SK-N-SH (cell line): Measurements from ENCODE around the gene DEFB108B. TPM values are rescaled to one million over a fixed set of nuclear protein-coding genes. Genes with fewer than 3 reads are reported as not detected.
"Not testable (repeated sequence)": the region's sequence is repeated elsewhere in the genome, so short reads cannot be mapped to it uniquely, and the experiment has no call there.

ENCODE experiments used
- CTCF ChIA-PET: fragments of 300-600, 350-600 bp; formaldehyde crosslinking; extraction: SDS; loops from one replicate; lab custom pipeline; 2021; lab: Yijun Ruan, JAX
- POLR2A ChIA-PET: fragments of 350-600 bp; sonication (Branson Sonifier 250); formaldehyde crosslinking; extraction: SDS; loops from one replicate; lab custom pipeline; 2020; ENCODE audit warnings: antibody characterized with exemption, inconsistent platforms; lab: Yijun Ruan, JAX
- DNase-seq: peaks from one replicate; pipeline ENCODE4 v3.0.0; 2012
- H2AFZ ChIP-seq: fragments of 200-600 bp; sonication (generic); 2 replicates; pipeline ENCODE4 v1.8.1; 2016; ENCODE audit warnings: antibody characterized with exemption, mild to moderate bottlenecking, low read depth
- H3F3A ChIP-seq: fragments of 200-600 bp; sonication (generic); replicated peaks from 2 replicates; pipeline ENCODE3; 2016; ENCODE audit warnings: antibody characterized with exemption, mild to moderate bottlenecking; ENCODE audit not compliant: insufficient read depth
- H3K27ac ChIP-seq, 2 experiments: fragments of 200-500 bp in 1 of 2; fragments of 200-600 bp in 1 of 2; sonication (Bioruptor generic) in 1 of 2; sonication (generic), shearing (Covaris generic) in 1 of 2; 2 replicates each; pipeline versions ENCODE4 v1.5.1 to v1.6.1; 2014 to 2016; ENCODE audit warnings: low read depth in 2 of 2, inconsistent platforms in 1 of 2, low read length in 1 of 2, mild to moderate bottlenecking in 1 of 2, mixed read lengths in 1 of 2
- H3K27me3 ChIP-seq: fragments of 200-600 bp; sonication (generic), shearing (Covaris generic); 2 replicates; pipeline ENCODE4 v1.6.1; 2016; ENCODE audit warnings: mixed run types; ENCODE audit not compliant: insufficient read depth
- H3K36me3 ChIP-seq, 2 experiments: fragments of 200-500 bp in 1 of 2; fragments of 200-600 bp in 1 of 2; sonication (Bioruptor generic) in 1 of 2; sonication (generic) in 1 of 2; replicated peaks in 1 of 2; 2 replicates each; pipeline versions ENCODE3 to v1.5.1; 2014 to 2016; ENCODE audit warnings: low read length in 1 of 2, mild to moderate bottlenecking in 1 of 2; ENCODE audit not compliant: insufficient read depth in 2 of 2, control insufficient read depth in 1 of 2
- H3K4me1 ChIP-seq, 2 experiments: fragments of 200-500 bp in 1 of 2; fragments of 200-600 bp in 1 of 2; sonication (Bioruptor generic) in 1 of 2; sonication (generic), shearing (Covaris generic) in 1 of 2; 2 replicates each; pipeline versions ENCODE4 v1.5.1 to v1.6.1; 2014 to 2016; ENCODE audit warnings: low read depth in 1 of 2, low read length in 1 of 2, mixed run types in 1 of 2; ENCODE audit not compliant: insufficient read depth in 2 of 2, control insufficient read depth in 1 of 2
- H3K4me2 ChIP-seq: fragments of 200-600 bp; sonication (generic), shearing (Covaris generic); 2 replicates; pipeline ENCODE4 v1.6.1; 2017; ENCODE audit warnings: mixed run types
- H3K4me3 ChIP-seq, 2 experiments: fragments of 200-500 bp in 1 of 2; fragments of 200-600 bp in 1 of 2; sonication (Bioruptor generic) in 1 of 2; sonication (generic), shearing (Covaris generic) in 1 of 2; 2 replicates each; pipeline versions ENCODE4 v1.5.1 to v1.8.1; 2014 to 2016; ENCODE audit warnings: low read depth in 2 of 2, inconsistent platforms in 1 of 2, low read length in 1 of 2, mild to moderate bottlenecking in 1 of 2, mixed read lengths in 1 of 2, moderate library complexity in 1 of 2
- H3K79me2 ChIP-seq: fragments of 200-600 bp; sonication (generic); 2 replicates; pipeline ENCODE4 v1.8.1; 2017; ENCODE audit warnings: mild to moderate bottlenecking; ENCODE audit not compliant: insufficient read depth
- H3K9ac ChIP-seq: fragments of 200-600 bp; sonication (generic); 2 replicates; pipeline ENCODE4 v1.6.1; 2017; ENCODE audit warnings: mixed run types
- H3K9me2 ChIP-seq: fragments of 200-600 bp; sonication (generic); 2 replicates; pipeline ENCODE4 v1.6.1; 2017; ENCODE audit warnings: mixed run types
- H3K9me3 ChIP-seq: fragments of 200-600 bp; sonication (generic); 2 replicates; pipeline ENCODE4 v1.6.1; 2017; ENCODE audit warnings: mixed run types, mild to moderate bottlenecking, moderate library complexity
- H4K20me1 ChIP-seq: fragments of 200-600 bp; sonication (generic); 2 replicates; pipeline ENCODE4 v1.6.1; 2017; ENCODE audit warnings: mild to moderate bottlenecking, mixed run types; ENCODE audit not compliant: insufficient read depth
- RXRA ChIP-seq: IDR thresholded peaks from 2 replicates; pipeline ENCODE4 v1.4.0; 2012; ENCODE audit warnings: low read depth, mild to moderate bottlenecking, borderline replicate concordance
- TAF1 ChIP-seq: IDR thresholded peaks from 2 replicates; pipeline ENCODE4 v1.6.1; 2012; ENCODE audit warnings: low read depth, mild to moderate bottlenecking, low read length, moderate library complexity, borderline replicate concordance
- TCF12 ChIP-seq: IDR thresholded peaks from 2 replicates; pipeline ENCODE4 v1.4.0; 2012
- WGBS: methylation state at CpG from one replicate; pipeline ENCODE4 v1.1.6; 2017; ENCODE audit warnings: low lambda C conversion rate; 5-methylcytosine and 5-hydroxymethylcytosine counted together
- polyA plus RNA-seq, 3 experiments: library from polyadenylated mRNA; depleted of rRNA; stranded (reverse); fragments of >200 nt; gene quantifications; 2 replicates each; pipeline ENCODE4 v1.2.3, GENCODE V29; 2012
- TF ChIP-seq, protein P1 (sequence below): IDR thresholded peaks from 2 replicates; pipeline ENCODE4 v1.4.0; 2012; ENCODE audit warnings: low read depth, borderline replicate concordance

The DEFB108B gene
- polyA plus RNA-seq, 1 of the 3 experiments (the other 2 are of a cell fraction): not detected

DNA sequence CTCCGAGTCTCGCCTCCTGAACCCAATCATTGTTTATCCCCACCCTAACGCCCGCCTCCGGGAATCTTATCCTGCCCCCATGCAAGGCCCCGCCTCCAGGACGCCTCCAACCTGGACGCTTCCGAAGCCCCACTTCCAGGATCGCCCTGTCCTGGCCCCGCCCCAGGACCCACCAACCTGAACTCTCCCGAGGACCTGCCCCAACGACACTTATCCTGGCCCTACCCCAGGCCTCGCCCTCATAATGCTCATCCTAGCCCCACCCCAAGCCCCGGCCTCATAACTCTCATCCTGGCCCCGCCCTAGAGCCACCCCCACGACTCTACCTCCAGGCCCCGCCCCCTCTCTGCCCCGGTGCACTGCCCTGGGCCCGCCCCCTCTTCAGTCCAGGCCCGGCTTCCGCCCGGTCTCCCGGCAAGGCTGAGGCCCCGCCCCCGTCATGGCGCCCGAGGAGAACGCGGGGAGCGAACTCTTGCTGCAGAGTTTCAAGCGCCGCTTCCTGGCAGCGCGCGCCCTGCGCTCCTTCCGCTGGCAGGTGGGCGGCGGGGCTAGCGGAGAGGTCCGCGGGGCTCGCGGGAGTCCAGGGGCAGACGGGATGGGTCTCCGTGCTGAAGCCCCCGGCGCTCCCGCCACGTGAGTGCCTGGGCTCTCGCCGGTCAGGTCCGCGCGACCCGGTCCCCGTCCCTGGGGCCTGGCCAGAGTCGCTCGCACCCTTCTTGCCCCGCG lies 45.7 kb upstream of the DEFB108B start:
- 0 out of 2 replicates have a peak, but pooled peaks have one; percentile 25 for TF ChIP-seq TAF1
- TF ChIP-seq, protein P1, sequence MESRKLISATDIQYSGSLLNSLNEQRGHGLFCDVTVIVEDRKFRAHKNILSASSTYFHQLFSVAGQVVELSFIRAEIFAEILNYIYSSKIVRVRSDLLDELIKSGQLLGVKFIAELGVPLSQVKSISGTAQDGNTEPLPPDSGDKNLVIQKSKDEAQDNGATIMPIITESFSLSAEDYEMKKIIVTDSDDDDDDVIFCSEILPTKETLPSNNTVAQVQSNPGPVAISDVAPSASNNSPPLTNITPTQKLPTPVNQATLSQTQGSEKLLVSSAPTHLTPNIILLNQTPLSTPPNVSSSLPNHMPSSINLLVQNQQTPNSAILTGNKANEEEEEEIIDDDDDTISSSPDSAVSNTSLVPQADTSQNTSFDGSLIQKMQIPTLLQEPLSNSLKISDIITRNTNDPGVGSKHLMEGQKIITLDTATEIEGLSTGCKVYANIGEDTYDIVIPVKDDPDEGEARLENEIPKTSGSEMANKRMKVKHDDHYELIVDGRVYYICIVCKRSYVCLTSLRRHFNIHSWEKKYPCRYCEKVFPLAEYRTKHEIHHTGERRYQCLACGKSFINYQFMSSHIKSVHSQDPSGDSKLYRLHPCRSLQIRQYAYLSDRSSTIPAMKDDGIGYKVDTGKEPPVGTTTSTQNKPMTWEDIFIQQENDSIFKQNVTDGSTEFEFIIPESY: no peak
- TF ChIP-seq TCF12: no peak
- no peak for TF ChIP-seq RXRA
- TF ChIP-seq, all 33 proteins: peak for 1
- H3K36me3 ChIP-seq: no peaks in the 10 kb centered on the region
- no peak overlapping the region for H2AFZ ChIP-seq
- H3K9ac ChIP-seq: peak overlapping the region; percentile 81
- no peaks in the 10 kb centered on the region for H3K79me2 ChIP-seq
- H3K4me1 ChIP-seq: peaks cover 3 to 5% of the 10 kb centered on the region in 2 experiments; a peak in 2 of 4 replicates
- no peaks in the 10 kb centered on the region for H4K20me1 ChIP-seq
- CTCF ChIA-PET: no interaction called here
- no peaks in the 10 kb centered on the region for H3K9me3 ChIP-seq
- H3K27ac ChIP-seq: peak overlapping the region in 1 of 2 experiments; percentile 71; a peak in 2 of 4 replicates
- no peaks in the 10 kb centered on the region for H3K9me2 ChIP-seq
- POLR2A ChIA-PET: interaction anchor here (1.3 kb wide), 1 partner anchor 141 kb away, joined by 3 read pairs; the partner anchor contains the start of genes RNF121 and XNDC1N
- 0% methylated on average over 7 of the region's 62 CpGs for WGBS
- no peaks in the 10 kb centered on the region for H3K27me3 ChIP-seq
- peak; percentile 88 for DNase-seq
- H3K4me3 ChIP-seq: peak overlapping the region in 1 of 2 experiments; percentile 59; a peak in 2 of 4 replicates
- H3F3A ChIP-seq: no peaks in the 10 kb centered on the region
- H3K4me2 ChIP-seq: peak overlapping the region; percentile 81; the same call in 1 of the 2 replicates

DNA sequence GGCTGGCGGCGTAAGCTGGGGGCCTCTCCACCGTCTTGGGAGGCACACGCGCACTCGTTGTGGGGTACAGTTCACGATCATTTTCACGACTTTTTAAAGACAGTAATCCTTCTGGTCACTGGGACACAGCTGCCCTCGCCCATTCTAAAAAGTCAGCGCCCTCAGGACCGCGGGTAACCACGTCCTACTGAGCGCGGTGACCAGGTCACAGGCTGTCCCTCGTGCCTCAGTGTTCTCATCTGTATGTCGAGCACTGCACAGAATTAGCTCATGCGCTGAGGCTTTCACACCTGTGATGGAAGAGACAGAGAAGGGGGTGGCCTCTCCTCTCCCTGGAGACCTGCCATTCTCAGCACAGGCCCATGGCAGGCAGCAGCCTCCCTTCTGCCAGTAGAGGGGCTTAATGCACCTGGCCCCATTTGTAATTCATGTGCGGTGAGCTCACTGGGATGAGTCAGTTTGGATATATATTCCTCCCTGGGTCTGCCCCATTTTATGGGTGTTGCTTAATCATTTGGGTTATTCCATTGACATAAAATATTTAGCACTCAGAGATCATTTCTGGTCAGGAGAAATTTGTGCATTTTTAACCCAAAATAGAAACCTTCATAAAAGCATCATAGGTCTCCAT lies 45.1 kb upstream of the DEFB108B start:
- Histone ChIP-seq H3K4me2 (peak overlapping the region; percentile 81; the same call in 1 of the 2 replicates), H3K27ac (peak overlapping the region; percentile 56 to 64; a peak in 3 of 4 replicates), H3K4me3 (peak overlapping the region in 1 of 2 experiments; percentile 59; a peak in 3 of 4 replicates), H3K9ac (peak overlapping the region; percentile 81)
- H2AFZ ChIP-seq, H3K27me3 ChIP-seq, H3K36me3 ChIP-seq, H3K79me2 ChIP-seq, H4K20me1 ChIP-seq, H3K9me3 ChIP-seq, CTCF ChIA-PET, H3F3A ChIP-seq, DNase-seq, H3K4me1 ChIP-seq, H3K9me2 ChIP-seq: not testable (repeated sequence)
- under 1% methylated on average over 16 of the region's 19 CpGs for WGBS
- POLR2A ChIA-PET: interaction anchor here (1.3 kb wide), 1 partner anchor 141 kb away, joined by 3 read pairs; the partner anchor contains the start of genes RNF121 and XNDC1N

GRCh38 chr11:71789444-71790196 lies 43.4 kb upstream of the DEFB108B start:
- H3F3A ChIP-seq, H3K4me2 ChIP-seq, H2AFZ ChIP-seq, H3K27ac ChIP-seq, H4K20me1 ChIP-seq, H3K36me3 ChIP-seq, DNase-seq, H3K4me3 ChIP-seq, H3K9me2 ChIP-seq, CTCF ChIA-PET, H3K9ac ChIP-seq, H3K79me2 ChIP-seq, H3K9me3 ChIP-seq, H3K27me3 ChIP-seq, H3K4me1 ChIP-seq, POLR2A ChIA-PET: not testable (repeated sequence)
- 94% methylated on average over 7 of the region's 8 CpGs for WGBS

DNA sequence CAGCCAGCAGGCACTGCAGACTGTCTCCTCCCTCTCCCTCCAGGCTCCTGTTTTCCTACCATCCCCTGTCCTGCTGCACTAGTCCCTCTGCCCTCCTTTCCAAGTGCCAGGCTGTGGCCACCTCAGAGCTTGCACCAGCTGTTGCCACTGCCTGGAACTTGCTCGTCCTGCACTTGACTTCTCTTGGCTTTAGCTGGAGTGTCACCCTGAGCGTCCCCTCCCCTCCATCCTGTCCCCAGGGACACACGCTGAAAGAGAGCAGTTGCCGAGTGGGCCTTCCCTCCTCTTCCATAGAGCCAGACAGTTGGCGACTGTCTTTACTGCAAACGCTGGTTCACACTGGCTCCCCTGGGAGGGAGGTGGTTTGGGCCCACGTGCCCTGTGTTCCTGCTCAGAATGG lies 41.9 kb upstream of the DEFB108B start:
- H3K27me3 ChIP-seq, H3K27ac ChIP-seq, DNase-seq, POLR2A ChIA-PET, H3K36me3 ChIP-seq, H3K9ac ChIP-seq, H3K4me2 ChIP-seq, H3K4me1 ChIP-seq, H4K20me1 ChIP-seq, H3F3A ChIP-seq, H3K4me3 ChIP-seq, H2AFZ ChIP-seq, H3K9me3 ChIP-seq, H3K79me2 ChIP-seq, CTCF ChIA-PET, H3K9me2 ChIP-seq: not testable (repeated sequence)
- WGBS: 84% methylated on average over 3 of the region's 7 CpGs
